Suprapubic skin (tissue), 4 donors: ENCODE measurements around the gene MYLK4. TPM values are rescaled to one million over a fixed set of nuclear protein-coding genes. Genes with fewer than 3 reads are reported as not detected.
A peak's percentile ranks its signal among the peaks of the same experiment; 100 is the strongest.

Experiments used
- DNase-seq, 2 donors: peaks; one replicate each; pipeline ENCODE4 v3.0.0-alpha.2; 2019; ENCODE audit warnings: low spot score in 2 of 2
- H3K27ac ChIP-seq: fragments of 200-600 bp; sonication (generic); one replicate; pipeline ENCODE4 v1.5.1; 2019
- H3K27me3 ChIP-seq: fragments of 200-600 bp; sonication (generic); one replicate; pipeline ENCODE4 v1.5.1; 2019
- H3K36me3 ChIP-seq: fragments of 200-600 bp; sonication (generic); one replicate; pipeline ENCODE4 v1.5.1; 2019
- H3K4me1 ChIP-seq: fragments of 200-600 bp; sonication (generic); one replicate; pipeline ENCODE4 v1.5.1; 2019
- H3K4me3 ChIP-seq: fragments of 200-600 bp; sonication (generic); one replicate; pipeline ENCODE4 v1.5.1; 2019; ENCODE audit warnings: mild to moderate bottlenecking
- H3K9me3 ChIP-seq: fragments of 200-600 bp; sonication (generic); one replicate; pipeline ENCODE4 v1.5.1; 2019
- EP300 ChIP-seq: sonication (generic); formaldehyde crosslinking; IDR thresholded peaks from one replicate; pipeline ENCODE4 v1.6.1; 2017; ENCODE audit warnings: antibody characterized with exemption
- POLR2A ChIP-seq, 2 donors: fragments of 450-650 bp; IDR thresholded peaks; one replicate each; pipeline ENCODE4 v1.6.1; 2017; ENCODE audit warnings: antibody characterized with exemption in 2 of 2, mild to moderate bottlenecking in 2 of 2, moderate library complexity in 2 of 2
- POLR2AphosphoS5 ChIP-seq, 3 donors: sonication (generic); formaldehyde crosslinking; IDR thresholded peaks; one replicate each; pipeline ENCODE4 v1.6.1; 2017; ENCODE audit warnings: antibody characterized with exemption in 3 of 3
- WGBS: methylation state at CpG from one replicate; pipeline ENCODE4 v1.1.5; 2018; 5-methylcytosine and 5-hydroxymethylcytosine counted together
- total RNA-seq, 4 donors: library from RNA; depleted of rRNA; stranded (reverse); fragments of >200 nt; gene quantifications; one replicate each; pipeline ENCODE4 v1.1.0, GENCODE V29; 2016
- TF ChIP-seq, protein P1 (sequence below), 2 donors: fragments of 200-600 bp in 1 of 2; fragments of 450-650 bp in 1 of 2; sonication (generic) in 1 of 2; IDR thresholded peaks; one replicate each; pipeline ENCODE4 v1.5.1; 2016 to 2019; ENCODE audit warnings: antibody characterized with exemption in 2 of 2, mild to moderate bottlenecking in 1 of 2, moderate library complexity in 1 of 2

Gene MYLK4
- total RNA-seq, 4 donors from 2014 or later = 1.8 to 6.6 (median 3.5) TPM

DNA sequence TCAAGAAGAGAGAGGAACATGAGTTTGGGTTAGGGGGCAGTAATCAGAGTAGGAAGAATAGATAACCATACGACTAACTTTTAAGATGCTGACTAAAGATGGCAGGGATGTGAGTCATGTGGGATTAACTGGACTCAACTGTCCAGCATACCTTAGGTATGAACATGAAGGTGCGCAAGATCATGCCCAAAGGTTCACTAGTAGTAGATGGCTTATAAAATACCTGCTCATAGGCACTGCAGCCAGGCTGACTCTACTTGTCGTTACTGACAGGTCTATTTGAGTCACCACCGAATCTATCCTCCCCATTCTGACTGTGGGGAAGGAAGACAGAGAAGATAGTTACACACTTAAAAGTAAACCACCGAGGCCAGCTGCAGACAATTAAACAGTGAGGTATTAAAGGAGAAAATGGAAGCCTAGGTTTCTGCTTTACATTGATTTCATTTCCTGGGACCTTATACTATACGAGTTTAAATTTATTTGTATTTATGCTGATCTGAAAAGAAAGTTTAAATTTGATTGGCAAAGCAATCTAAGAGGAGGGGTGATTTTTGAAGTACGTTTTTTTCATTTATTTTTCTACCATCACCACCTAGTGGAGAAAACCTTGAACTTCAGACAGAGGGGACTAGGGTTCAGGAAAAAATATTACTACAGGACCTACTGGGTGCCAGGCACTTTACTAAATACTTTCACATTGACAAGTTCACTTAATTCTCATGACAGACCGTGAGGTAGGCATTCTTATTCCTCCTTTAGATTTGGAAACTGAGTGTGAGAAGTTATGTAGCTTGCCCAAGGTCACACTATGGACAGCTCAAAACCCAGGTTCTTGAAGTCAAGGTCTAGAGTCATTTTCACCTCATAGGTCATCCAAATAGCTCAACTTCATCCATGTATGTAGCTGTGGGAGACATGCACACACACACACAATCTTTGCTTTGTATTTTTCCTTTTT lies 10.4 kb upstream of the MYLK4 start:
- Histone ChIP-seq H3K4me3 (no peak overlapping the region), H3K9me3 (no peaks in the 10 kb centered on the region), H3K36me3 (no peaks in the 10 kb centered on the region), H3K4me1 (peaks cover 9% of the 10 kb centered on the region), H3K27me3 (no peaks in the 10 kb centered on the region), H3K27ac (no peak overlapping the region)
- TF ChIP-seq POLR2AphosphoS5 (IDR thresholded peaks at IDR 0.05) (no peak), POLR2A (IDR thresholded peaks at IDR 0.05) (no peak), EP300 (no peak)
- TF ChIP-seq, protein P1, sequence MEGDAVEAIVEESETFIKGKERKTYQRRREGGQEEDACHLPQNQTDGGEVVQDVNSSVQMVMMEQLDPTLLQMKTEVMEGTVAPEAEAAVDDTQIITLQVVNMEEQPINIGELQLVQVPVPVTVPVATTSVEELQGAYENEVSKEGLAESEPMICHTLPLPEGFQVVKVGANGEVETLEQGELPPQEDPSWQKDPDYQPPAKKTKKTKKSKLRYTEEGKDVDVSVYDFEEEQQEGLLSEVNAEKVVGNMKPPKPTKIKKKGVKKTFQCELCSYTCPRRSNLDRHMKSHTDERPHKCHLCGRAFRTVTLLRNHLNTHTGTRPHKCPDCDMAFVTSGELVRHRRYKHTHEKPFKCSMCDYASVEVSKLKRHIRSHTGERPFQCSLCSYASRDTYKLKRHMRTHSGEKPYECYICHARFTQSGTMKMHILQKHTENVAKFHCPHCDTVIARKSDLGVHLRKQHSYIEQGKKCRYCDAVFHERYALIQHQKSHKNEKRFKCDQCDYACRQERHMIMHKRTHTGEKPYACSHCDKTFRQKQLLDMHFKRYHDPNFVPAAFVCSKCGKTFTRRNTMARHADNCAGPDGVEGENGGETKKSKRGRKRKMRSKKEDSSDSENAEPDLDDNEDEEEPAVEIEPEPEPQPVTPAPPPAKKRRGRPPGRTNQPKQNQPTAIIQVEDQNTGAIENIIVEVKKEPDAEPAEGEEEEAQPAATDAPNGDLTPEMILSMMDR (IDR thresholded peaks at IDR 0.05) = peak in 1 of 2 donors; percentile 25
- no peak for DNase-seq
- 72% methylated on average over 8 of the region's 8 CpGs for WGBS

DNA sequence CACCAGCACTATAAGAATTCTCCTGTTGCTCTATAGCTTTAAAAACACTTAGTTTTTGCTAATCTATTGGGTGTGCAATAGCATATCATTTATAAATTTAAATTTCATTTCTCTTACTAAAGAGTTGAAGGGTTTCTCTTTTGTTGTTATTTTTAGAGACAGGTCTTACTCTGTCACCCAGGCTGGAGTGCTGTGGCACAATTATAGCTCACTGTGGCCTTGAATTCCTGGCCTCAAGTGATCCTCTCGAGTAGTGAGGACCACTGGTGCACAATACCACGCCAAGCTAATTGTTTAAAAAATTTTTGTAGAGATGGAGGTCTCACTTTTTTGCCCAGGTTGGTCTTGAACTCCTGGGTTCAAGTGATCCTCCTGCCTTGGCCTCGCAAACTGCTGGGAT lies 8.3 kb upstream of the MYLK4 start:
- WGBS = 86% methylated on average over 3 of the region's 3 CpGs
- no peak for DNase-seq
- H3K36me3 ChIP-seq = no peaks in the 10 kb centered on the region
- TF ChIP-seq POLR2A (IDR thresholded peaks at IDR 0.05) (no peak), POLR2AphosphoS5 (IDR thresholded peaks at IDR 0.05) (no peak), EP300 (no peak)
- TF ChIP-seq, protein P1 (IDR thresholded peaks at IDR 0.05) = no peak
- no peaks in the 10 kb centered on the region for H3K27me3 ChIP-seq
- H3K4me3 ChIP-seq = no peak overlapping the region
- no peak overlapping the region for H3K27ac ChIP-seq
- H3K9me3 ChIP-seq = no peaks in the 10 kb centered on the region
- H3K4me1 ChIP-seq = no peaks in the 10 kb centered on the region

DNA sequence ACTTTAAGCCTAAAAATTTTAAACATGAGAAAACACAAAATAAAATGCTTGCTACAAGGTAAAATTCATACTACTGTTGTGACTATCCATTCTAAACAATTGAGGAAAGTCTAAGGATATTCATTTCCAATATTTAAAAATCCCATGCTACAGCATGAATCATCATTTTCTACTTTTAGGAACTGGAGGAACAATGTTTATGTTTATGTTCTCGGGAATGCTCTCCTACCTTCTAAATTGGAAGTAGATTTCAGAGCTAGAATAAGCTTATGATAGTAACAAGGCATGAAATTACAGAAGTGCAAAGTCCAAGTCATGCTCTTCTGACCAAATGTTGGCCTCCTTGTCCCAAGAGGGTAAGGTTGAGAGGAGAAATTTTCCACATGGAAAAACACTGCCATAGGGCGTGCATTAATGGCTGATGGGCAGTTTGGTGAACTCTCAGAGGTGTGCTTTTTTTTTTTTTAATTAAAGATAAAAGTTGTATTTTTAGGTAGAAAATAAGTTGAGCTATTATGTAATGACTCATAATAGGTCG lies 6.0 kb upstream of the MYLK4 start:
- H3K4me3 ChIP-seq = no peak overlapping the region
- WGBS = 94% methylated on average over 3 of the region's 3 CpGs
- TF ChIP-seq POLR2A (IDR thresholded peaks at IDR 0.05) = no peak
- no peak for TF ChIP-seq EP300
- TF ChIP-seq, protein P1 (IDR thresholded peaks at IDR 0.05) = no peak
- no peak for TF ChIP-seq POLR2AphosphoS5 (IDR thresholded peaks at IDR 0.05)

DNA sequence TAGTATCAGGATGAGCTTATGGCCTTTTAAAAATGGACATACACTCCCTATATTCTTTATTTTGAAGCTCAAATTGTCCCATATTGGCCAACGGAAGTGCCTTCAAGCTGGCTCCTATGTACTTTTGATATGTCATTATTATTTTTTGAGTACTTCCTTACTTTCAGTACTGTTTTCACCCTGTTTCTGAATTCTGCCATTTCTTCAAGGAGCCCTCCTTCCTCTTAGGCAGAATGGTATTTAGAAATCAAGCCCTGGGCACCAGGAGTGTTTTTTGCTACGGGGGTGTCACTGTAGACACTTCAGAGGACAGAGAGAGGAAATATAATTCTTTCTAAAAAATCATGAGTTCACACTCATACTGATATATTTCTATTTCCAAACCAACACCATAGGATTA lies 5.5 kb upstream of the MYLK4 start:
- DNase-seq = no peak
- Histone ChIP-seq H3K4me1 (no peaks in the 10 kb centered on the region), H3K4me3 (no peak overlapping the region), H3K27ac (no peak overlapping the region), H3K36me3 (no peaks in the 10 kb centered on the region), H3K27me3 (no peaks in the 10 kb centered on the region), H3K9me3 (no peaks in the 10 kb centered on the region)
- WGBS = 78% methylated on average over 2 of the region's 2 CpGs
- TF ChIP-seq, protein P1 (IDR thresholded peaks at IDR 0.05) = no peak
- TF ChIP-seq POLR2A (IDR thresholded peaks at IDR 0.05) (no peak), EP300 (no peak), POLR2AphosphoS5 (IDR thresholded peaks at IDR 0.05) (no peak)

More for the DNA sequence above, 6.0 kb upstream of the MYLK4 start:
- no peak for DNase-seq
- Histone ChIP-seq H3K4me1 (no peaks in the 10 kb centered on the region), H3K9me3 (no peaks in the 10 kb centered on the region), H3K36me3 (no peaks in the 10 kb centered on the region), H3K27ac (no peak overlapping the region), H3K27me3 (no peaks in the 10 kb centered on the region)

DNA sequence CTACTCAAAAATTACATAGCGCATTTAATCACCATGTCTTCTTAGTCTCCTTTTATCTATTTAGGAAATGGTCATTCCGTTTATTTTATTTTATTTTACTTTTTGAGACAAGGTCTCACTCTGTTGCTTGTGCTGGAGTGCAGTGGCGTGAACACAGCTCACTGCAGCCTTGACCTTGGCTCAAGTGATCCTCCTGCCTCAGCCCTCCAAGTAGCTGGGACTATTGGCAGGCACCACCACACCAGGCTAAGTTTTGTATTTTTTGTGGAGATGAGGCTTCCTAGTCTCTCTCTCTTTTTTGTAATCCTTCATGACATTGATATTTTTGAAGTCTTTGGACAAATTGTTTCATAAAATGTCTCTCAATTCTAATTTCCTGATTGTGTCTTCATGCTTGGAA lies 4.7 kb upstream of the MYLK4 start:
- Histone ChIP-seq H3K27ac (no peak overlapping the region), H3K36me3 (no peaks in the 10 kb centered on the region), H3K4me1 (no peaks in the 10 kb centered on the region), H3K9me3 (no peaks in the 10 kb centered on the region), H3K4me3 (no peak overlapping the region), H3K27me3 (no peaks in the 10 kb centered on the region)
- TF ChIP-seq EP300 (no peak), POLR2AphosphoS5 (IDR thresholded peaks at IDR 0.05) (no peak), POLR2A (IDR thresholded peaks at IDR 0.05) (no peak)
- TF ChIP-seq, protein P1 (IDR thresholded peaks at IDR 0.05) = no peak
- DNase-seq = no peak
- 97% methylated on average over 3 of the region's 3 CpGs for WGBS
